ENCODE data around the gene UGGT1. TPM values are rescaled to one million over a fixed set of nuclear protein-coding genes. Genes with fewer than 3 reads are reported as not detected.

Gene UGGT1, protein sequence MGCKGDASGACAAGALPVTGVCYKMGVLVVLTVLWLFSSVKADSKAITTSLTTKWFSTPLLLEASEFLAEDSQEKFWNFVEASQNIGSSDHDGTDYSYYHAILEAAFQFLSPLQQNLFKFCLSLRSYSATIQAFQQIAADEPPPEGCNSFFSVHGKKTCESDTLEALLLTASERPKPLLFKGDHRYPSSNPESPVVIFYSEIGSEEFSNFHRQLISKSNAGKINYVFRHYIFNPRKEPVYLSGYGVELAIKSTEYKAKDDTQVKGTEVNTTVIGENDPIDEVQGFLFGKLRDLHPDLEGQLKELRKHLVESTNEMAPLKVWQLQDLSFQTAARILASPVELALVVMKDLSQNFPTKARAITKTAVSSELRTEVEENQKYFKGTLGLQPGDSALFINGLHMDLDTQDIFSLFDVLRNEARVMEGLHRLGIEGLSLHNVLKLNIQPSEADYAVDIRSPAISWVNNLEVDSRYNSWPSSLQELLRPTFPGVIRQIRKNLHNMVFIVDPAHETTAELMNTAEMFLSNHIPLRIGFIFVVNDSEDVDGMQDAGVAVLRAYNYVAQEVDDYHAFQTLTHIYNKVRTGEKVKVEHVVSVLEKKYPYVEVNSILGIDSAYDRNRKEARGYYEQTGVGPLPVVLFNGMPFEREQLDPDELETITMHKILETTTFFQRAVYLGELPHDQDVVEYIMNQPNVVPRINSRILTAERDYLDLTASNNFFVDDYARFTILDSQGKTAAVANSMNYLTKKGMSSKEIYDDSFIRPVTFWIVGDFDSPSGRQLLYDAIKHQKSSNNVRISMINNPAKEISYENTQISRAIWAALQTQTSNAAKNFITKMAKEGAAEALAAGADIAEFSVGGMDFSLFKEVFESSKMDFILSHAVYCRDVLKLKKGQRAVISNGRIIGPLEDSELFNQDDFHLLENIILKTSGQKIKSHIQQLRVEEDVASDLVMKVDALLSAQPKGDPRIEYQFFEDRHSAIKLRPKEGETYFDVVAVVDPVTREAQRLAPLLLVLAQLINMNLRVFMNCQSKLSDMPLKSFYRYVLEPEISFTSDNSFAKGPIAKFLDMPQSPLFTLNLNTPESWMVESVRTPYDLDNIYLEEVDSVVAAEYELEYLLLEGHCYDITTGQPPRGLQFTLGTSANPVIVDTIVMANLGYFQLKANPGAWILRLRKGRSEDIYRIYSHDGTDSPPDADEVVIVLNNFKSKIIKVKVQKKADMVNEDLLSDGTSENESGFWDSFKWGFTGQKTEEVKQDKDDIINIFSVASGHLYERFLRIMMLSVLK (N-terminal part only)
- total RNA-seq, result 44.5 and 46.6 TPM in 2 replicates

GRCh38 chr2:128090945-128091725 is at the start of gene UGGT1:
TSS of gene UGGT1 (plus strand) at chr2:128091200. CDS start at chr2:128091358, 158 bp downstream.
- DNase-seq (ENCODE audit: low read depth in 2 of 2), result peak; percentile 94 to 99

GRCh38 chr2:128041561-128041960 is 49.4 kb upstream of the UGGT1 start:
- no peak for DNase-seq (ENCODE audit: low read depth in 2 of 2)

GRCh38 chr2:128043041-128043440 is 48.0 kb upstream of the UGGT1 start:
- DNase-seq (ENCODE audit: low read depth in 2 of 2), result no peak

- no peak for DNase-seq (ENCODE audit: low read depth in 2 of 2)
Measured at GRCh38 chr2:128053331-128053730, 37.7 kb upstream of the UGGT1 start.

DNA sequence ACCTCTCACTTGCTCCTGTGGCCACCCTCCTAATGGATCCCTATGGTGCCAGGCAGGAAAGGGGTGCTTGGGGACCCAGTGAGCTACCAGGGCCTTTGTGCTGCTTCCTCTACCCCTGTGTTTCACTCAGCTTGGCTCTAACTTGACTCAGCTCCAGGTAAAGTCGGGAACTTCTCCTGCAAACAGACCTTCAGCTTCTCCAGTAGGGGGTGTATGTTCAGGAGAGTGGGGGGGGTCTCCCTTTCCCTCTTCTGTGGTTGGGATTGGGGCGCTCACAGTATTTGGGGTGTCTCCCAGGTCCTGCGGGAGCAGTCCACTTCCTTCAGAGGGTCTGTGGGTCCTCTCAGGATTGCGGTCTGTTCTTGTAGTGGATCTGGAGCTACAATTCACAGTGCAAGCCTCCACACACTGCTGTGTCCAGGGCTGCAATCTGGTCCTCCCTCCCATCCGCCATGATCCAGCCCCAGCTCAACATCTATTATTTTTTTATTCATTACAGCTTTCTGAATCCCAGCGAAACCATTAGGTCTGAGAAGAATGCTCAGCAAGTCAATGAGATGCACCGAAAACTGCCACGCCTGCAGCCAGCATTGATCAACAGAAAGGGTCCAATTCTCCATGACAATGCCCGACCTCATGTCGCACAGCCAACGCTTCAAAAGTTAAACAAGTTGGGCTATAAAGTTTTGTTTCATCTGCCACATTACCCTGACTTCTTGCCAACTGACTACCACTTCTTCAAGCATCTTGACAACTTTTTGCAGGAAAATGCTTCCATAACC is 36.7 kb upstream of the UGGT1 start:
- DNase-seq (ENCODE audit: low read depth in 2 of 2), result no peak

- no peak for DNase-seq (ENCODE audit: low read depth in 2 of 2)
Measured at GRCh38 chr2:128057334-128057733, 33.7 kb upstream of the UGGT1 start.

DNA sequence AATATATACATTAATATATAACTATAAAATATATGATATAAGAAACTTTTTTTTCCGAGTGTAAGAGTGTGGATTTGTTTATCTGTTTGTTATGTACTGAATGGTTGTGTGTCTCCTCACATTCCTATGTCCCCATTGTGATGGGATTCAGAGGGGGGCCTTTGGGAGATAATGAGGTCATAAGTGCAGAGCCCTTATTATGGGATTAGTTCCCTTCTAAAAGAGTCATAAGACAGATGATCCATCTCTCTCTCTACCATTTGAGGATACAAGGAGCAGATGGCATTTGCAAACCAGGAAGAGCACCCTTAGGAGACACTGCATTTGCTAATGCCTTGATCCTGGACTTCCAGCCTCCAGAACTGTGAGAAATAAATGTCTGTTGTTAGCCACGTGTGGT is 32.9 kb upstream of the UGGT1 start:
- DNase-seq (ENCODE audit: low read depth in 2 of 2), result no peak

DNA sequence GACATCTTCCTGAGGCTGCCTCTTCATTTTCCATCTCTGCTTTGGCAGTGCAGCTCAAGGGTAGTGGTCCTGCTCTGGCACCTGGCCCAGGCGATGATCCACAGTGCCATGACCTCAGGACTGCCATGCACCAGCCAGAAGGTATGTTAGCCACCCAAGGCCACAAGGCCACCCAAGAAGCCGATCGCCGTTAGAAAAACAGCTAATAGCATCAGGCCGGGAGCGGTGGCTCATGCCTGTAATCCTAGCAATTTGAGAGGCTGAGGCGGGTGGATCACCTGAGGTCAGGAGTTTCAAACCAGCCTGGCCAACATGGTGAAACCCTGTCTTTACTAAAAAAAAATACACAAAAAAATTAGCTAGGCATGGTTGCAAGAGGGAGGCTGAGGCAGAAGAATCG is 28.4 kb upstream of the UGGT1 start:
- DNase-seq (ENCODE audit: low read depth in 2 of 2), result no peak

GRCh38 chr2:128064353-128064752 is 26.6 kb upstream of the UGGT1 start:
- DNase-seq (ENCODE audit: low read depth in 2 of 2), result no peak

DNA sequence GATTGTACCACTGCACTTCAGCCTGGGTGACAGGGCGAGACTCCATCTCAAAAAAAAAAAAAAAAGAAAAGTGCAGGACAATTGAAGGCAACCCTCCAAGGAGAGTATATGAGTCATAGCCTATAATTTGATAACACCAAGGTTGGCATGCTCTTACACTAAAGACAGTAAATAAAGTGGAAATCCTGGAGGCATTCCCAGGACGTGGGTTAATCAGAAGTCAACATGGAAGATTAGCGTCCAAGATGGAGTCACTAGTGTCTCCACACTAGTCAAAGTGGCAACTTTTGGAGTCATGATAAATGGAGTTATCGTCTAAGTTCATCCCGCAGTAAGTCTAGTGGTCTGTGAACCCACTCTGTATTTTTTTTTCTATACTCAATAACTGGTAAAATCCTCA is 21.2 kb upstream of the UGGT1 start:
- peak in 1 of 2 donors; percentile 6 for DNase-seq (ENCODE audit: low read depth in 2 of 2)

- no peak for DNase-seq (ENCODE audit: low read depth in 2 of 2)
Measured at GRCh38 chr2:128073278-128073677, 17.7 kb upstream of the UGGT1 start.

DNA sequence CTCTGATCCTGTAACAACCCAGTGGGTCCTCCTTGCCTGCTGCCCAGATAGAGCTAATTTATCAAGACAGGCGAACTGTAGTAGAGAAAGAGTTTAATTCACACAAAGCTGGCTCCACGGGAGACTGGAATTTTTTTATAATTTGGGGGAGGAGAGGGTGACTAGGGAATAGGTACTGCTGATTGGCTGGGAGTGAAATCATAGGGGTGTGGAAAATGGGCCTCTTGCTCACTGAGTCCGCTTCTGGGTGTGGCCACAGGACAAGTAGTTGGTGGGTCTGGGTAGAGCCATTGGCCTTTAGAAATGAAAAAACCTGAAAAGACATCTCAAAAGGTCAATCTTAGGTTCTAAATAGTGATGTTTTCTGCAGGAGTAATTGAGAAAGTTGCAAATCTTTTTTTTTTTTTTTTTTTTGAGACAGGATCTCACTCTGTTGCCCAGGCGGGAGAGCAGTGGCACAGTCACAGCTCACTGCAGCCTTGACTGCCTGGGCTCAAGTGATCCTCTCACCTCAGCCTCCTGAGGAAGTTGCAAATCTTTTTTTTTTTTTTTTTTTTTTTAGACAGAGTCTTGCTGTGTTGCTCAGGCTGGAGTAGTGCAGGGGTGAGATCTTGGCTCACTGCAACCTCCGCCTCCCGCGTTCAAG is 14.4 kb upstream of the UGGT1 start:
- DNase-seq (ENCODE audit: low read depth in 2 of 2), result no peak

DNA sequence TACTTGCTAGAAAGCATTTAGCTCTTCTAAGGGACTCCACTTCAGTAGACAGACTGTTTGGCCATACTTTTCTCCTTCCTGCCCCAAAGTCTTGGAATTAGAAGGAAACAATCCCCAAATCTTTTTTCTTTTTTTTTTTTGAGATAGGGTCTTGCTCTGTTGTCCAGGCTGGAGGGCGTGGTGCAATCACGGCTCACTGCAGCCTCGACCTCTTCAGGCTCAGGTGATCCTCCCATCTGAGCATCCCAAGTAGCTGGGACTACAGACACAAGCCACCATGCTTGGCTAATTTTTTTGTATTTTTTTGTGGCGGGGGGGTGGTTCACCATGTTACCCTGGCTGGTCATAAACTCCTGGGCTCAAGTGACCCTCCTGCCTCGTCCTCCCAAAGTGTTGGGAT is 6.2 kb upstream of the UGGT1 start:
- DNase-seq (ENCODE audit: low read depth in 2 of 2), result no peak

GRCh38 chr2:128086244-128086643 is 4.8 kb upstream of the UGGT1 start:
- DNase-seq (ENCODE audit: low read depth in 2 of 2), result no peak

DNA sequence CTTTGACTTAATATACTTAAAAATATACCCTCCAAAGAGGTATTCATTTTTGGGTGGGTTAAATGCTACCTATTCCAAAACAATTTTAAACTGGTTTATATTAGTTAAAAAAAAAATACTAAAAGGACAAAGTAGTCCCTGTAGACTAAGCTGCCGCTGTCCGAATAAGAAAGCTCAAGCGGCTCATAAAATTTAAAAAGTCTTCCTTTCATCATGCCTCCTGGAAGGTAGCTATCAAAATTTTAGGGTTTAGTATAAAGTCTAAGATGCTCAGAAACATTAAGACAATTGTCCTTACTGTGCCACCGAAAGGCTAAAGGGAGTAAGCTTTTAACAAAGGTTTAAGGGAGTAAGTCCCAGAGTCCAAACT is 440 bp upstream of the UGGT1 start:
- no peak for DNase-seq (ENCODE audit: low read depth in 2 of 2)

GRCh38 chr2:128091726-128092080 is 703 bp downstream of the UGGT1 start:
- DNase-seq (ENCODE audit: low read depth in 2 of 2), result peak; percentile 24 to 48

GRCh38 chr2:128092656-128093055 is 1.7 kb downstream of the UGGT1 start:
- no peak for DNase-seq (ENCODE audit: low read depth in 2 of 2)

- DNase-seq (ENCODE audit: low read depth in 2 of 2), result no peak
Measured at GRCh38 chr2:128093762-128094161, 2.8 kb downstream of the UGGT1 start.

DNA sequence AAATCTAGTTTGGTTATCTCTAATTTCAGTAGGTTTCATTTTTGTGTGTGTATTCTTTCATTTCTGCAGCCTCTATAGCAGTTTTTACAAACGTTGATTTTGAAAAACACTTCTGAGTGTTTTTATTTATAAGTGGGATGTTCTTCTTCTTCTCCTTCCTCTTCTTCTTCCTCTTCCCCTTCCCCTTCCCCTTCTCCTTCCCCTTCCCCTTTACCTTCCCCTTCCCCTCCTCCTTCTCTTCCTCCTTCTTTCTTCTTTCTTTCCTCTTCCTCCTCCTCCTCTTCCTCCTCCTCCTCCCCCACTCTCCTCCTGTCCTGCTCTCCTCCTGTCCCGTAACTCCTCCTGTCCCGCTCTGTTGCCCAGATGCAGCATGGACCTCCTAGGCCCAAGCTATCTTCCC is 4.2 kb downstream of the UGGT1 start:
- DNase-seq (ENCODE audit: low read depth in 2 of 2), result no peak

GRCh38 chr2:128103407-128103806 is 12.4 kb downstream of the UGGT1 start:
- DNase-seq (ENCODE audit: low read depth in 2 of 2), result no peak

Data from dermis microvascular lymphatic vessel endothelial cell (primary cell).